ENCODE data around the gene BRCA2. TPM values are rescaled to one million over a fixed set of nuclear protein-coding genes. Genes with fewer than 3 reads are reported as not detected.

The BRCA2 gene
- total RNA-seq, 6 experiments from 2014 or later = 0.46 to 4.0 (median 1.8) TPM

DNA sequence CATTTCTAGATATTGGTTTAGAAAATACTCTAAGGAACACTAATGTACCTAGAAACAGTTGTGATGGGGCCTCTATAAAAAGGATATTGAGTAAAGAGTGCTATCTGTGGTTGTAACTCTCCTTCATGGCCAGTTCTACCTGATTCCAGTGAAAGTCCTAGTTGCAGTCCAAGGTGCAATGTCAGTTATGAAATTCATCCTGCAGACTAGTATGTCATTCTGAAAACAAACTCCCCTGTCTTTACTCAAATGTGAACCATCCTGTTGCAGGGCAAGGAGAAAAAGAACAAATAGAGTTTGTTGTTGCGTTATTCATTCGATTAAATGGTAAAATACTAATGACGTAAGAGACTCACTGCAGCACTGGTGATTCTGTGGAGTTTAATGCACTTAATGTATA is 130.9 kb downstream of the BRCA2 start:
- intact Hi-C loops (cut with DNase I) = no loop called here
- H3K27me3 ChIP-seq = no peaks in the 10 kb centered on the region
- peak overlapping the region in 1 of 3 donors; percentile 45 for H3K27ac ChIP-seq
- DNase-seq (no peak), ATAC-seq (peak; percentile 79 to 80 (median 80))
- no peaks in the 10 kb centered on the region for H3K9me3 ChIP-seq
- H3K4me3 ChIP-seq = no peak overlapping the region
- peaks cover 0 to 13% (median 0%) of the 10 kb centered on the region in 4 donors for H3K4me1 ChIP-seq
- TF ChIP-seq POLR2A (IDR thresholded peaks at IDR 0.05) = no peak
- TF ChIP-seq, protein P1, sequence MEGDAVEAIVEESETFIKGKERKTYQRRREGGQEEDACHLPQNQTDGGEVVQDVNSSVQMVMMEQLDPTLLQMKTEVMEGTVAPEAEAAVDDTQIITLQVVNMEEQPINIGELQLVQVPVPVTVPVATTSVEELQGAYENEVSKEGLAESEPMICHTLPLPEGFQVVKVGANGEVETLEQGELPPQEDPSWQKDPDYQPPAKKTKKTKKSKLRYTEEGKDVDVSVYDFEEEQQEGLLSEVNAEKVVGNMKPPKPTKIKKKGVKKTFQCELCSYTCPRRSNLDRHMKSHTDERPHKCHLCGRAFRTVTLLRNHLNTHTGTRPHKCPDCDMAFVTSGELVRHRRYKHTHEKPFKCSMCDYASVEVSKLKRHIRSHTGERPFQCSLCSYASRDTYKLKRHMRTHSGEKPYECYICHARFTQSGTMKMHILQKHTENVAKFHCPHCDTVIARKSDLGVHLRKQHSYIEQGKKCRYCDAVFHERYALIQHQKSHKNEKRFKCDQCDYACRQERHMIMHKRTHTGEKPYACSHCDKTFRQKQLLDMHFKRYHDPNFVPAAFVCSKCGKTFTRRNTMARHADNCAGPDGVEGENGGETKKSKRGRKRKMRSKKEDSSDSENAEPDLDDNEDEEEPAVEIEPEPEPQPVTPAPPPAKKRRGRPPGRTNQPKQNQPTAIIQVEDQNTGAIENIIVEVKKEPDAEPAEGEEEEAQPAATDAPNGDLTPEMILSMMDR (IDR thresholded peaks at IDR 0.05) = no peak
- H3K36me3 ChIP-seq = no peaks in the 10 kb centered on the region
- WGBS (ENCODE audit: insufficient coverage, low coverage, low lambda C conversion rate, missing lambda C conversion rate) = 18% methylated on average over 3 of the region's 3 CpGs

DNA sequence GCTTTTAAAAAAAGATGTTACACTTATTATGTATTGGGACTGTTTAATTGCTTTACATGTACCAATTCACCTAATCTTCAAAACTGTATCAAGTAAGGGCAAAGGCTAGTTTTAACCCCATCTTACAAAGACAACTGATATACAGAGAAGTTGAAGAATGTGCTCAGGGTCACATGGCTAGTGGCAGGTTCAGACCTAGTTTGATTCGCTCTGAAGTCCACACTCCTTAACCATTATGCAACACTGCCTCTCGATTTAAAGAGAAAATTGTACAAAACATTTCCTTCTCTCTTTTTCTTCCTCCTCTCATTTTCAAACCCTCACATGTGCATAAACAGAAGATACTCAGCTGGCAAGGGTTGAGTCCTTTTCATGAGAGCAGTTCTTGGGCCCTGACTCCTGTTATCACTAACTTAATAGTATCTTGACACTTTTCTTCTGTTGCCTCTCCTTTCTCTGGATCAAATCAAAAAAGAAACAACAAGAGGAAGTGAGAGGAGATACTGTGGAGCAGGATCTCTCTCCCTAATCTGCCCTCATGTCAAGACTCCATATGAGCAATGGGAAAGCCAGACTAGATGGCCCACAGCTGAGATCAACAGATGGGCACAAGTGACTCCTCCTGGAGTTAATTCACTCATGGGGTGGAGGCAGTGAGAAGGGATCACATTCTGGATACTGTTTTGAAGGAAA is 131.6 kb downstream of the BRCA2 start:
- Histone ChIP-seq H3K4me3 (no peak overlapping the region), H3K9me3 (no peaks in the 10 kb centered on the region), H3K4me1 (peaks cover 0 to 13% (median 0%) of the 10 kb centered on the region in 4 donors), H3K36me3 (no peaks in the 10 kb centered on the region), H3K27me3 (no peaks in the 10 kb centered on the region), H3K27ac (peak overlapping the region in 1 of 3 donors; percentile 45)
- intact Hi-C loops (cut with DNase I) = no loop called here
- ATAC-seq (peak in 3 of 4 donors; percentile 34 to 56 (median 41)), DNase-seq (no peak)
- 20% methylated on average over 2 of the region's 2 CpGs for WGBS (ENCODE audit: insufficient coverage, low coverage, low lambda C conversion rate, missing lambda C conversion rate)
- TF ChIP-seq POLR2A (IDR thresholded peaks at IDR 0.05) = no peak
- TF ChIP-seq, protein P1 (IDR thresholded peaks at IDR 0.05) = no peak

DNA sequence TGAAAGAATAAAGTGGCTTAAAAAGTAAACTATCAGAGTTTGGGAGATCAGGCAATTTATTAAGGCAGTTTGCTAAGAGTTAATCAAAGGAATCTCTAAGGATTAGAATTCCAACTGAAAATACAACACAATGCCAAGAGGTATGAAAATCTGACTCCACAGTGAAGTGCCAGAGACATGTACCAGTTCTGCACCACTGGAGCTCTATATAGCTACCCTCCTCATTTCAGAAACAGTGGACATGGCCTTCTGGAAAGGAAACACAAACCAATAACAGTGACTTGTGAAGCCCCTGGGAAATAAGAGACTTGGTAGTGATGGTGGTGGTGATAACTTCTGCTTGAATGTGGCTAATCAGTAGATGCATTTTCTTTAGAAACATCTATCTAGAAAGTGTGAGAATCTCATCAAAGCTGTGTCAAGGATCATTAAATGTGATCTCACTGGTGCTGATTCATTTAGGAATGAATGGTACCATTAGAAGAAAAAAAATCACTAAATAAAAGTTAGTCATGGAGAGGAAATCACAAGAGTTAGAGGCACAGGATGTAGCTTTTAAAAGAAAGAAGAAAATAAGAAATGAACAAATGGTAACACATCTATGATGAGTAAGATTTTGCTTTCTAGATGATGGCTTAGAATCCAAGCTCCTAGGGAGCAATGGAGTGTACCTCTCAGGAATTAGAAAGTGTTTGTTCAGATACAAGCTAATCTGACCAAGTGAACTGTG is 132.8 kb downstream of the BRCA2 start:
- H3K36me3 ChIP-seq = no peaks in the 10 kb centered on the region
- intact Hi-C loops (cut with DNase I) = no loop called here
- no peaks in the 10 kb centered on the region for H3K27me3 ChIP-seq
- H3K9me3 ChIP-seq = no peaks in the 10 kb centered on the region
- peaks cover 0 to 13% (median 0%) of the 10 kb centered on the region in 4 donors for H3K4me1 ChIP-seq
- TF ChIP-seq POLR2A (IDR thresholded peaks at IDR 0.05) = no peak
- TF ChIP-seq, protein P1 (IDR thresholded peaks at IDR 0.05) = no peak
- peak in 1 of 4 donors; percentile 15 for ATAC-seq
- H3K27ac ChIP-seq = no peak overlapping the region
- no peak for DNase-seq
- no peak overlapping the region for H3K4me3 ChIP-seq

DNA sequence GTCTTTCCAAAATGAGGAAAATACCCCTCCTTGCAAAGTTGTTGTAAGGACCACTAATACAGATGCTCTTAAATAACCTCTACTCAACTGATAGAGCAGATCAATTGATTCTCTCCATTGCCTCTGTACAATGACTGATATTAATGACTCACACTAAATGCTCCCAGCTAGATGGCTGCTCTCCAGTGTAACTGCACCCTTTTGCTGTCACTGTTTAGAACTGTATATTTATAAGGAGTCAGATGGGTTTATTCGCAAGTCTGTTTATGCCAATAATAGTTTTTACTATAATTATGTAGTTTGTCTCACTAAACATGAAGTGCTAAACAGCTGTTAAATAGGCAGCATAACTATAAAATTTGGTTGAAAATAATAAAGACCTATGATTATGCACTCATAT is 133.7 kb downstream of the BRCA2 start:
- Histone ChIP-seq H3K4me3 (no peak overlapping the region), H3K36me3 (no peaks in the 10 kb centered on the region), H3K4me1 (peaks cover 0 to 20% (median 0%) of the 10 kb centered on the region in 4 donors), H3K9me3 (no peaks in the 10 kb centered on the region), H3K27me3 (no peaks in the 10 kb centered on the region), H3K27ac (no peak overlapping the region)
- DNase-seq (no peak), ATAC-seq (peak in 1 of 4 donors; percentile 9)
- intact Hi-C loops (cut with DNase I) = no loop called here
- 86% methylated on average over 1 of the region's 1 CpG for WGBS (ENCODE audit: insufficient coverage, low coverage, low lambda C conversion rate, missing lambda C conversion rate)
- TF ChIP-seq, protein P1 (IDR thresholded peaks at IDR 0.05) = no peak
- no peak for TF ChIP-seq POLR2A (IDR thresholded peaks at IDR 0.05)

Small RNAs within 50 kb of the gene (small RNA-seq; reads per million reads assigned to genes)
- 0 reads per million in 2 experiments for gene RF00190

Other genes starting within 250 kb of the BRCA2 start
- not detected for gene ZAR1L, start 145 bp upstream of the BRCA2 start, total RNA-seq
- gene N4BP2L1, start 112.6 kb downstream of the BRCA2 start, total RNA-seq = 10 to 100 TPM; 17.4 to 56.9 (median 26.5) TPM
- gene N4BP2L2, start 223.3 kb downstream of the BRCA2 start, total RNA-seq = 10 to 100 TPM; 48.8 to 99.7 (median 61.1) TPM

All from right lobe of liver (tissue), 6 donors.